ENCODE data around the gene CLDND2. TPM values are rescaled to one million over a fixed set of nuclear protein-coding genes. Genes with fewer than 3 reads are reported as not detected.
A peak's percentile ranks its signal among the peaks of the same experiment; 100 is the strongest.

CLDND2 gene
- total RNA-seq, 1 donor from 2014 or later, result not detected

GRCh38 chr19:51367565-51368365, 1.0 kb downstream of the CLDND2 start:
- Histone ChIP-seq H3K27me3 (no peaks in the 10 kb centered on the region), H3K9me3 (no peaks in the 10 kb centered on the region), H3K36me3 (no peaks in the 10 kb centered on the region), H3K4me3 (peak overlapping the region; percentile 79 to 82), H3K27ac (peak overlapping the region; percentile 83 to 94), H3K4me1 (peaks cover 6 to 12% of the 10 kb centered on the region in 2 donors)
- DNase-seq (ENCODE audit: low spot score in 2 of 2), result peak; percentile 95 to 100
- intact Hi-C loops (cut with DNase I), result loop anchor here (1.0 to 10.0 kb wide), 8 partner anchors 27 to 983 kb away; partner anchors contain the start of genes ASPDH, CTU1, JOSD2 and POLD1
- TF ChIP-seq, protein P1, sequence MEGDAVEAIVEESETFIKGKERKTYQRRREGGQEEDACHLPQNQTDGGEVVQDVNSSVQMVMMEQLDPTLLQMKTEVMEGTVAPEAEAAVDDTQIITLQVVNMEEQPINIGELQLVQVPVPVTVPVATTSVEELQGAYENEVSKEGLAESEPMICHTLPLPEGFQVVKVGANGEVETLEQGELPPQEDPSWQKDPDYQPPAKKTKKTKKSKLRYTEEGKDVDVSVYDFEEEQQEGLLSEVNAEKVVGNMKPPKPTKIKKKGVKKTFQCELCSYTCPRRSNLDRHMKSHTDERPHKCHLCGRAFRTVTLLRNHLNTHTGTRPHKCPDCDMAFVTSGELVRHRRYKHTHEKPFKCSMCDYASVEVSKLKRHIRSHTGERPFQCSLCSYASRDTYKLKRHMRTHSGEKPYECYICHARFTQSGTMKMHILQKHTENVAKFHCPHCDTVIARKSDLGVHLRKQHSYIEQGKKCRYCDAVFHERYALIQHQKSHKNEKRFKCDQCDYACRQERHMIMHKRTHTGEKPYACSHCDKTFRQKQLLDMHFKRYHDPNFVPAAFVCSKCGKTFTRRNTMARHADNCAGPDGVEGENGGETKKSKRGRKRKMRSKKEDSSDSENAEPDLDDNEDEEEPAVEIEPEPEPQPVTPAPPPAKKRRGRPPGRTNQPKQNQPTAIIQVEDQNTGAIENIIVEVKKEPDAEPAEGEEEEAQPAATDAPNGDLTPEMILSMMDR (IDR thresholded peaks at IDR 0.05), result no peak

GRCh38 chr19:51367255-51367564, 1.6 kb downstream of the CLDND2 start:
- intact Hi-C loops (cut with DNase I), result loop anchor here (1.0 to 10.0 kb wide), 8 partner anchors 27 to 982 kb away; partner anchors contain the start of genes ASPDH, CTU1, JOSD2 and POLD1
- TF ChIP-seq, protein P1 (IDR thresholded peaks at IDR 0.05), result no peak
- Histone ChIP-seq H3K4me1 (peaks cover 11 to 16% of the 10 kb centered on the region in 2 donors), H3K27ac (peak overlapping the region; percentile 83 to 94), H3K36me3 (no peaks in the 10 kb centered on the region), H3K9me3 (no peaks in the 10 kb centered on the region), H3K27me3 (no peaks in the 10 kb centered on the region), H3K4me3 (peak overlapping the region; percentile 79 to 82)
- DNase-seq (ENCODE audit: low spot score in 2 of 2), result no peak

DNA sequence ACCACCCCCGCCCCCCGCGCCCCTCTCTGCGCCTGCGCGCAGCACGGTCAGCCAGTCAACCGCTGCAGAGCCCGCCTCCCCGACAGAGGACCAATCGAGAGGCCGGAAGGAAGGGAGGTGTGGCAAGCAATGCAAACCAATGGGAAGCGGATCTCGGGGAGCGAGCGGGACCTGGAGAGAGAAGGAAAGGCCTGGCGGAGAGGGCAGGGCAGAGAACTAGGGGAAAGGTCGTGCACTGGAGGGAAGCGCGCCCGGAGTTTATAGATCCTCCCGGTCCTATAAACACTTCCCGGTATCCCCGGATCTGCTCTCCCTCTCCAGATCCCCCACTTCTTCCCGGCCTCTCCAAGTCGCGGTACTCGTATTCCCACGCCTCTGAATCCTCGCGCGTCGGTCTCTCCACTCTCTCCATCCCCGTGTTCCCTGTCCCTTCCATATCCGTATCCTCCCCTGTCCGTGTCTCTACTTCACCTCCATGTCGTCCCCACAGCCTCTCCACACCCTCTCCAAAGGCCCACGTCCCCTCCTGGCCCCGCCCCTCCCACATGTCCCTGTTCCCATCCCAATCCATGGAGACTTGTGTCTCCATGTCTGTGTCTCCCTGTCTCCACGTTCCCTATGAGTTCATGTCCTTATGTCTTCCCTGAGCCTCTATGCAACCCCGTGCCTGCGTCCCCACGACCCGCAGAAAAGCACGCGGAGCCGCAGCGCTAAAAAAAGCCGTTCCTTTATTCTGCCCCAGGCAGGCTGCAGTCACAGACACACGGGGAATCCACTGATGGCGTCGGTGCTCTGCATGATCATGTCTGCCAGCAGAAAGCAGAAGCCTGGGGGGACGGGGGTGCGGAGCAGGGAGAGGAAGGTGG, 2.2 kb downstream of the CLDND2 start:
- DNase-seq (ENCODE audit: low spot score in 2 of 2), result peak; percentile 98 to 99
- no peaks in the 10 kb centered on the region for H3K27me3 ChIP-seq
- H3K36me3 ChIP-seq, result no peaks in the 10 kb centered on the region
- TF ChIP-seq, protein P1 (IDR thresholded peaks at IDR 0.05), result no peak
- intact Hi-C loops (cut with DNase I), result loop anchor here (1.0 to 10.0 kb wide), 9 partner anchors 26 to 982 kb away; partner anchors contain the start of genes ASPDH, CTU1, JOSD2 and POLD1
- H3K27ac ChIP-seq, result peak overlapping the region; percentile 83 to 94
- no peaks in the 10 kb centered on the region for H3K9me3 ChIP-seq
- H3K4me3 ChIP-seq, result peak overlapping the region; percentile 79 to 82
- H3K4me1 ChIP-seq, result peaks cover 11 to 17% of the 10 kb centered on the region in 2 donors

- Histone ChIP-seq H3K4me1 (peaks cover 11 to 17% of the 10 kb centered on the region in 2 donors), H3K9me3 (no peaks in the 10 kb centered on the region), H3K27ac (peak within 1 kb of the TSS; percentile 83 to 94), H3K36me3 (no peaks in the 10 kb centered on the region), H3K27me3 (no peaks in the 10 kb centered on the region), H3K4me3 (peak within 1 kb of the TSS; percentile 79 to 82)
- no peak for DNase-seq (ENCODE audit: low spot score in 2 of 2)
- intact Hi-C loops (cut with DNase I), result loop anchor here (1.0 to 10.0 kb wide), 8 partner anchors 26 to 981 kb away; partner anchors contain the start of genes ASPDH, CTU1, JOSD2 and POLD1
- TF ChIP-seq, protein P1 (IDR thresholded peaks at IDR 0.05), result no peak
Measured at GRCh38 chr19:51365965-51366388, 2.8 kb downstream of the CLDND2 start, which contains the start of gene ETFB. Gene ETFB, minus strand, starts transcription at chr19:51366388. Its CDS starts 62 bp downstream, at chr19:51366326.

- Histone ChIP-seq H3K4me1 (peaks cover 11 to 17% of the 10 kb centered on the region in 2 donors), H3K36me3 (no peaks in the 10 kb centered on the region), H3K9me3 (no peaks in the 10 kb centered on the region), H3K27ac (peak overlapping the region; percentile 83 to 94), H3K4me3 (peak overlapping the region; percentile 79 to 82), H3K27me3 (no peaks in the 10 kb centered on the region)
- DNase-seq (ENCODE audit: low spot score in 2 of 2), result peak in 1 of 2 donors; percentile 74
- TF ChIP-seq, protein P1 (IDR thresholded peaks at IDR 0.05), result no peak
- intact Hi-C loops (cut with DNase I), result loop anchor here (5.0 to 10.0 kb wide), 7 partner anchors 229 to 981 kb away; partner anchors contain the start of genes ASPDH, CTU1, JOSD2 and POLD1
Measured at GRCh38 chr19:51365211-51365964, 3.4 kb downstream of the CLDND2 start.
